ENCODE measurements around the gene SURF4. TPM values are rescaled to one million over a fixed set of nuclear protein-coding genes. Genes with fewer than 3 reads are reported as not detected.
A peak's percentile ranks its signal among the peaks of the same experiment; 100 is the strongest.

The SURF4 gene
- total and polyA plus RNA-seq, 2 of the 13 experiments (the other 11 are each of a cell fraction or from before 2014, with no cell fraction given): 220 to 265 TPM

DNA sequence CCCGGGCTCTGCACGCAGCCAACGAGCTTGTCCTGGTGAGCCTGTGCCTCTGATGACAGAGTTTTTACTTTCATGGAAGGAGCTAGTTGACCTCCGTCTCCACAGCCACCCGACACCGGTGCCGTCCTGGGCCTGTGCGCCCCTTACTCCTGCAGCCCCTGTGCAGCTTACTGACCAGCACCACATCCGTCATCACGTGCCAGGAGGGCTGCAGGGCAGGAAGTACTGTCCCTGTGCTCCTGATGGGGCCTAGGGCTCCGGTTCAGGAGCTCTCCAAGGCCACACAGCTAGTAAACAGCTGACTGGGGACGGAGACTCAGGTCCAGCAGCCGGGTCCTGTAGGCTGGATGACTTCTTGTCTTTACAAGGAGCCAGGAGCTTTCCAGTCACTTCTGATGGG lies 10.5 kb upstream of the SURF4 start (continued):
- no peak for TF ChIP-seq ZNF282 (IDR thresholded peaks at IDR 0.05; ENCODE audit: partially characterized antibody)
- no peak for TF ChIP-seq PHF5A (CRISPR knock-in tag; IDR thresholded peaks at IDR 0.05; ENCODE audit: low read depth, unreplicated experiment)
- TF ChIP-seq KDM5A (IDR thresholded peaks at IDR 0.05; ENCODE audit: borderline replicate concordance, low read length): no peak
- 0 out of 2 replicates have a peak, but pooled peaks have one; percentile 24 for TF ChIP-seq ESRRA (CRISPR knock-in tag; IDR thresholded peaks at IDR 0.05; ENCODE audit: low read depth)
- no peak for TF ChIP-seq NR2C2 (CRISPR knock-in tag; IDR thresholded peaks at IDR 0.05; ENCODE audit: borderline replicate concordance)
- TF ChIP-seq FOXC1 (CRISPR knock-in tag; IDR thresholded peaks at IDR 0.05; ENCODE audit: borderline replicate concordance): no peak
- no peak for TF ChIP-seq ISL2 (CRISPR knock-in tag; IDR thresholded peaks at IDR 0.05)
- TF ChIP-seq ZNF564 (CRISPR knock-in tag; IDR thresholded peaks at IDR 0.05): no peak
- TF ChIP-seq, protein P1, sequence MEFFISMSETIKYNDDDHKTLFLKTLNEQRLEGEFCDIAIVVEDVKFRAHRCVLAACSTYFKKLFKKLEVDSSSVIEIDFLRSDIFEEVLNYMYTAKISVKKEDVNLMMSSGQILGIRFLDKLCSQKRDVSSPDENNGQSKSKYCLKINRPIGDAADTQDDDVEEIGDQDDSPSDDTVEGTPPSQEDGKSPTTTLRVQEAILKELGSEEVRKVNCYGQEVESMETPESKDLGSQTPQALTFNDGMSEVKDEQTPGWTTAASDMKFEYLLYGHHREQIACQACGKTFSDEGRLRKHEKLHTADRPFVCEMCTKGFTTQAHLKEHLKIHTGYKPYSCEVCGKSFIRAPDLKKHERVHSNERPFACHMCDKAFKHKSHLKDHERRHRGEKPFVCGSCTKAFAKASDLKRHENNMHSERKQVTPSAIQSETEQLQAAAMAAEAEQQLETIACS (CRISPR knock-in tag; IDR thresholded peaks at IDR 0.05): 0 out of 2 replicates have a peak, but pooled peaks have one; percentile 25
- TF ChIP-seq HNRNPUL1 (IDR thresholded peaks at IDR 0.05; ENCODE audit: low read depth, low read length): no peak
- TF ChIP-seq ZSCAN20 (CRISPR knock-in tag; IDR thresholded peaks at IDR 0.05; ENCODE audit: borderline replicate concordance): no peak
- no peak for TF ChIP-seq GTF2F1 (IDR thresholded peaks at IDR 0.05; ENCODE audit: low read length)
- TF ChIP-seq ZIK1 (CRISPR knock-in tag; IDR thresholded peaks at IDR 0.05; ENCODE audit: borderline replicate concordance, low read depth): no peak
- TF ChIP-seq ZNF335 (CRISPR knock-in tag; IDR thresholded peaks at IDR 0.05): no peak
- TF ChIP-seq ZNF484 (CRISPR knock-in tag; IDR thresholded peaks at IDR 0.05; ENCODE audit: borderline replicate concordance, low read depth): no peak
- no peak for TF ChIP-seq ZNF17 (CRISPR knock-in tag; IDR thresholded peaks at IDR 0.05)
- no peak for TF ChIP-seq AGO2 (optimal IDR thresholded peaks at IDR 0.05; ENCODE audit: low read depth, low read length)
- no peak for TF ChIP-seq RBM22 (optimal IDR thresholded peaks at IDR 0.05; ENCODE audit: low read length)
- no peak for TF ChIP-seq NFE2L2 (IDR thresholded peaks at IDR 0.05; ENCODE audit: low read length)
- no peak for TF ChIP-seq PLRG1 (conservative IDR thresholded peaks at IDR 0.05)
- no peak for TF ChIP-seq ZNF816 (CRISPR knock-in tag; IDR thresholded peaks at IDR 0.05; ENCODE audit: borderline replicate concordance)
- no peak for TF ChIP-seq ZFP41 (CRISPR knock-in tag; IDR thresholded peaks at IDR 0.05; ENCODE audit: borderline replicate concordance)
- TF ChIP-seq, protein P2, sequence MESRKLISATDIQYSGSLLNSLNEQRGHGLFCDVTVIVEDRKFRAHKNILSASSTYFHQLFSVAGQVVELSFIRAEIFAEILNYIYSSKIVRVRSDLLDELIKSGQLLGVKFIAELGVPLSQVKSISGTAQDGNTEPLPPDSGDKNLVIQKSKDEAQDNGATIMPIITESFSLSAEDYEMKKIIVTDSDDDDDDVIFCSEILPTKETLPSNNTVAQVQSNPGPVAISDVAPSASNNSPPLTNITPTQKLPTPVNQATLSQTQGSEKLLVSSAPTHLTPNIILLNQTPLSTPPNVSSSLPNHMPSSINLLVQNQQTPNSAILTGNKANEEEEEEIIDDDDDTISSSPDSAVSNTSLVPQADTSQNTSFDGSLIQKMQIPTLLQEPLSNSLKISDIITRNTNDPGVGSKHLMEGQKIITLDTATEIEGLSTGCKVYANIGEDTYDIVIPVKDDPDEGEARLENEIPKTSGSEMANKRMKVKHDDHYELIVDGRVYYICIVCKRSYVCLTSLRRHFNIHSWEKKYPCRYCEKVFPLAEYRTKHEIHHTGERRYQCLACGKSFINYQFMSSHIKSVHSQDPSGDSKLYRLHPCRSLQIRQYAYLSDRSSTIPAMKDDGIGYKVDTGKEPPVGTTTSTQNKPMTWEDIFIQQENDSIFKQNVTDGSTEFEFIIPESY (CRISPR knock-in tag; IDR thresholded peaks at IDR 0.05): no peak
- TF ChIP-seq, protein P3, sequence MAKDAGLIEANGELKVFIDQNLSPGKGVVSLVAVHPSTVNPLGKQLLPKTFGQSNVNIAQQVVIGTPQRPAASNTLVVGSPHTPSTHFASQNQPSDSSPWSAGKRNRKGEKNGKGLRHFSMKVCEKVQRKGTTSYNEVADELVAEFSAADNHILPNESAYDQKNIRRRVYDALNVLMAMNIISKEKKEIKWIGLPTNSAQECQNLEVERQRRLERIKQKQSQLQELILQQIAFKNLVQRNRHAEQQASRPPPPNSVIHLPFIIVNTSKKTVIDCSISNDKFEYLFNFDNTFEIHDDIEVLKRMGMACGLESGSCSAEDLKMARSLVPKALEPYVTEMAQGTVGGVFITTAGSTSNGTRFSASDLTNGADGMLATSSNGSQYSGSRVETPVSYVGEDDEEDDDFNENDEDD (CRISPR knock-in tag; IDR thresholded peaks at IDR 0.05; ENCODE audit: borderline replicate concordance): peak; percentile 26; the same call in 1 of the 2 replicates
- TF ChIP-seq EHMT2 (IDR thresholded peaks at IDR 0.05; ENCODE audit: borderline replicate concordance, low read depth, low read length): no peak
- 0 out of 2 replicates have a peak, but pooled peaks have one; percentile 27 for TF ChIP-seq MIER2 (CRISPR knock-in tag; IDR thresholded peaks at IDR 0.05)
- TF ChIP-seq CENPT (CRISPR knock-in tag; IDR thresholded peaks at IDR 0.05; ENCODE audit: low read depth): no peak
- no peak for TF ChIP-seq ZZZ3 (CRISPR knock-in tag; IDR thresholded peaks at IDR 0.05; ENCODE audit: borderline replicate concordance)
